OCI-LY1 (cell line): ENCODE data around the gene UBTD1.

ENCODE experiments used
- CTCF ChIP-seq: fragments of 200-600 bp; sonication (generic), shearing (Covaris generic); IDR thresholded peaks from 2 replicates; pipeline ENCODE4 v1.5.1; 2017; ENCODE audit warnings: mild to moderate bottlenecking, antibody characterized with exemption, low read length, moderate library complexity, mixed read lengths
- EZH2 ChIP-seq: fragments of 200-600 bp; sonication (generic), shearing (Covaris generic); IDR thresholded peaks from 2 replicates; pipeline ENCODE4 v1.8.0; 2017; ENCODE audit warnings: borderline replicate concordance, mixed run types, mild to moderate bottlenecking, antibody characterized with exemption, low read length, moderate library complexity, mixed read lengths

GRCh38 chr10:97502916-97503315 lies 4.2 kb downstream of the UBTD1 start:
- TF ChIP-seq CTCF: no peak
- TF ChIP-seq EZH2: no peak
